SU-DHL-6 (cell line): ENCODE measurements around the gene MYBPH.

Source experiments
- H2AFZ ChIP-seq: fragments of 200-600 bp; sonication (generic); 2 replicates; pipeline ENCODE4 v1.6.1; 2014; ENCODE audit warnings: low read depth, mild to moderate bottlenecking, moderate library complexity, mixed read lengths, antibody characterized with exemption, low read length; ENCODE audit not compliant: severe bottlenecking
- H3F3A ChIP-seq: fragments of 200-600 bp; shearing (Covaris generic); 2 replicates; pipeline ENCODE4 v1.6.0; 2016; ENCODE audit warnings: antibody characterized with exemption, mild to moderate bottlenecking; ENCODE audit not compliant: insufficient read depth
- H3K27ac ChIP-seq: fragments of 200-600 bp; sonication (generic); 2 replicates; pipeline ENCODE4 v1.5.1; 2016; ENCODE audit warnings: low read depth, mild to moderate bottlenecking, low read length, moderate library complexity, mixed read lengths
- H3K27me3 ChIP-seq: fragments of 200-600 bp; sonication (generic), shearing (Covaris generic); 2 replicates; pipeline ENCODE4 v1.6.0; 2014; ENCODE audit warnings: mild to moderate bottlenecking, low read length
- H3K36me3 ChIP-seq: fragments of 200-600 bp; sonication (generic); 2 replicates; pipeline ENCODE4 v1.6.1; 2014; ENCODE audit warnings: mild to moderate bottlenecking, low read length, mixed read lengths
- H3K4me2 ChIP-seq: fragments of 300-600, 200-600 bp; shearing (Covaris generic), sonication (generic); 2 replicates; pipeline ENCODE4 v1.6.0; 2014; ENCODE audit warnings: low read length, low read depth, mild to moderate bottlenecking; ENCODE audit not compliant: poor library complexity, severe bottlenecking
- H3K4me3 ChIP-seq: fragments of 200-600 bp; sonication (generic); 2 replicates; pipeline ENCODE4 v1.5.1; 2014; ENCODE audit warnings: antibody characterized with exemption, low read length, mild to moderate bottlenecking, mixed read lengths; ENCODE audit not compliant: insufficient read depth, poor library complexity, severe bottlenecking
- H3K79me2 ChIP-seq: fragments of 200-600 bp; sonication (generic); 2 replicates; pipeline ENCODE4 v1.6.1; 2014; ENCODE audit warnings: mild to moderate bottlenecking, low read length, moderate library complexity; ENCODE audit not compliant: insufficient read depth
- H3K9ac ChIP-seq: fragments of 200-600 bp; sonication (generic); 2 replicates; pipeline ENCODE4 v1.7.0; 2014; ENCODE audit warnings: mild to moderate bottlenecking, low read length
- H3K9me2 ChIP-seq: fragments of 200-600 bp; sonication (generic); replicated peaks from 2 replicates; pipeline ENCODE4 v1.6.1; 2014; ENCODE audit warnings: low read length; ENCODE audit not compliant: insufficient read depth
- H3K9me3 ChIP-seq: fragments of 200-600 bp; sonication (generic); 2 replicates; pipeline ENCODE4 v1.6.1; 2014; ENCODE audit warnings: low read length, mixed read lengths; ENCODE audit not compliant: insufficient read depth
- H4K20me1 ChIP-seq: fragments of 200-600 bp; sonication (generic); 2 replicates; pipeline ENCODE4 v1.6.1; 2014; ENCODE audit warnings: low read depth, mild to moderate bottlenecking, antibody characterized with exemption, low read length, moderate library complexity, mixed read lengths
- EZH2phosphoT487 ChIP-seq: fragments of 200-600 bp; sonication (generic), shearing (Covaris generic); conservative IDR thresholded peaks from 2 replicates; pipeline ENCODE4 v1.6.1; 2018; ENCODE audit warnings: mild to moderate bottlenecking, antibody characterized with exemption, low read length, moderate library complexity, mixed read lengths
- TF ChIP-seq, protein P1 (sequence below): fragments of 200-600 bp; sonication (generic); IDR thresholded peaks from one replicate; pipeline ENCODE4 v1.5.1; 2017; ENCODE audit warnings: antibody characterized with exemption, mild to moderate bottlenecking, low read length, moderate library complexity; ENCODE audit not compliant: insufficient read depth, poor library complexity, severe bottlenecking

Gene MYBPH

DNA sequence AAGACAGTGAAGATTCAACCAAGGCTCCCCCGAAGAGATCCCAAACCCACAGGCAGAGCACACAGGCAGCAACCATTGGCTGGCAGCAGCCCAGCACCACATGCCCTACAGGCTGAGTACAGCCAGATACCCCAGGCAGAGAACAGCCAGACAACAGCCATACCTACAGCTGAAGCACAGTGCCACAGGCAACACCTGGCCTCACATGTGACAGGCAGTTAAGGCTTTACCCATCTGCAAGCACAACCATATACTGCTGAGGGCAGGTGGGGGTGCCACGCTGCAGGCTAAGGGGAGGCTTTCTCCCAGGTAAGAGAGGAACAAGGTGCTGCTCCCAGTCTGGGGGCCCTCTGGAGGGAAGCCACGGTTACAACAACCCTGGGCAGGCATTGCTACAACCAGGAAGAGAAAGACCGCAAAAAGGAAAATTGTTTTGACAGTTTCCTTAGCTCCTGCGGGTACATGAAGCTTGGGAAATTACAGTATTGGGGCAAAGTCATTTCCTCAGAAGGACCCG lies 41.6 kb upstream of the MYBPH start:
- Histone ChIP-seq H3K27me3 (no peaks in the 10 kb centered on the region), H4K20me1 (no peaks in the 10 kb centered on the region), H3F3A (no peaks in the 10 kb centered on the region), H2AFZ (no peak overlapping the region), H3K79me2 (no peaks in the 10 kb centered on the region), H3K9me2 (no peaks in the 10 kb centered on the region), H3K9me3 (no peaks in the 10 kb centered on the region), H3K9ac (no peak overlapping the region), H3K4me2 (no peak overlapping the region), H3K4me3 (no peak overlapping the region), H3K27ac (no peak overlapping the region), H3K36me3 (no peaks in the 10 kb centered on the region)
- TF ChIP-seq, protein P1, sequence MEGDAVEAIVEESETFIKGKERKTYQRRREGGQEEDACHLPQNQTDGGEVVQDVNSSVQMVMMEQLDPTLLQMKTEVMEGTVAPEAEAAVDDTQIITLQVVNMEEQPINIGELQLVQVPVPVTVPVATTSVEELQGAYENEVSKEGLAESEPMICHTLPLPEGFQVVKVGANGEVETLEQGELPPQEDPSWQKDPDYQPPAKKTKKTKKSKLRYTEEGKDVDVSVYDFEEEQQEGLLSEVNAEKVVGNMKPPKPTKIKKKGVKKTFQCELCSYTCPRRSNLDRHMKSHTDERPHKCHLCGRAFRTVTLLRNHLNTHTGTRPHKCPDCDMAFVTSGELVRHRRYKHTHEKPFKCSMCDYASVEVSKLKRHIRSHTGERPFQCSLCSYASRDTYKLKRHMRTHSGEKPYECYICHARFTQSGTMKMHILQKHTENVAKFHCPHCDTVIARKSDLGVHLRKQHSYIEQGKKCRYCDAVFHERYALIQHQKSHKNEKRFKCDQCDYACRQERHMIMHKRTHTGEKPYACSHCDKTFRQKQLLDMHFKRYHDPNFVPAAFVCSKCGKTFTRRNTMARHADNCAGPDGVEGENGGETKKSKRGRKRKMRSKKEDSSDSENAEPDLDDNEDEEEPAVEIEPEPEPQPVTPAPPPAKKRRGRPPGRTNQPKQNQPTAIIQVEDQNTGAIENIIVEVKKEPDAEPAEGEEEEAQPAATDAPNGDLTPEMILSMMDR: no peak
- TF ChIP-seq EZH2phosphoT487: no peak

DNA sequence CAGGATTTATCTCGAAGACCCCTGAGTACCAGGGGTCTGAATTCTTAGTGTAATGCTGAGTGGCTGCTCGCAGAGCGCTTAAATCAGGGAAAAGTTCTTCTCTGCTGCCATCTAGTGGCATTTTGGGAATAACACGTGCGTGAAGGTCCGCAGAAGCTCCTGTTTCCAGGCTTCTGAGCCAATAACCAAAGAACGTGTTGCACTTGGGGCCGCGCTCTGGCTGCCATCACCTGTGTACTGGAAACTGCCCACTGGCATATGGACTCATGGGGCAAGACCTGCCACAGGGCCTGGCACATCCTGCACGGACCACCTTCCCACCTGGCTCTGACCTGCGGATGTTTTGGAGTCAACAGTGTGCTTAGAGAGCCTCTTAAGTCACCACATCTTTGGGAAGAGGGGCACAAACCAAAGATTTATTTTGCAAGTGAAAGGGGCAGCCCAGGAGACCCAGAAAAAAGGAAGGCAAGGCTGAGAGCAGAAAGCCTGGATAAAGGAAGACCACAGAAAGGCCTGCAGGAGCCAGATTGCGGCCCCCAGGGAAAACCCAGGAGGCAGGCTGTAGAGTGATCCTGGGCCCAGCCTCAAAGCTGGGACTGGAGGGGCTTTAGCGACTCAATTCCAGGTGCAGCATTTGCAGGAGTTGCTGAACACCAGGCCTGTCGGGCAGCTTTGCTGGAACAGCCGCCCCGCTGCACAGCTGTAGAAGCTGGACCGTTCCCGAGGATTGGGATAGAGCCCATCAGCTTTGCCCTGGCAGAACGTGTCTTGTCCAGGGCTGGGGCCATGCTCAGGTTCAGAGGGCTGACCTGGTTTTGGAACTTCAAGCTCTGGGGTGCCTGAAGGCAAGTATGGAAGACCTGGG lies 40.9 kb upstream of the MYBPH start:
- H3K4me3 ChIP-seq: no peak overlapping the region
- no peak overlapping the region for H2AFZ ChIP-seq
- no peak overlapping the region for H3K4me2 ChIP-seq
- no peaks in the 10 kb centered on the region for H3K36me3 ChIP-seq
- no peaks in the 10 kb centered on the region for H3F3A ChIP-seq
- H3K9ac ChIP-seq: no peak overlapping the region
- no peaks in the 10 kb centered on the region for H3K27me3 ChIP-seq
- no peaks in the 10 kb centered on the region for H3K9me2 ChIP-seq
- TF ChIP-seq, protein P1: peak; percentile 64
- TF ChIP-seq EZH2phosphoT487: no peak
- H3K9me3 ChIP-seq: no peaks in the 10 kb centered on the region
- no peak overlapping the region for H3K27ac ChIP-seq
- H3K79me2 ChIP-seq: no peaks in the 10 kb centered on the region
- no peaks in the 10 kb centered on the region for H4K20me1 ChIP-seq

DNA sequence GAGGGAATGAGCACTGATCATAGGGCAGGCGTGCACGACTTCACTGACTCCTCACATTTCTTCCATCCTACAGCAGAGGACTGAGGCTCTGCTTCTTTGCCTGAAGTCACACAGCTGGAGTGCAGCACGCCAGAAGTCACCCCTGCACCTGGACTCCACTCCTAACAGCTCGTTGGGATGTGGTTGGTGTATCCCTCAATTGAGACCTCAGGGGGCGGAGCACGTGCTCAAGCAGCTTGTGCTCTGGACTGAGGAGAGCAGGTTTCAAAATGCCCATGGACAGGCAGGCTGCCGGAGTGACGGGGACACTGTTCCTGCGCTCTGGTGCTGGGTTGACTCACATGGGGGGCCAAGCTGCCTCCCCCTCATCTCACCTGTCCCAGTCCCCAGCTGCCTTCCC lies 39.9 kb upstream of the MYBPH start:
- H3K27ac ChIP-seq: no peak overlapping the region
- no peaks in the 10 kb centered on the region for H4K20me1 ChIP-seq
- H3K4me3 ChIP-seq: no peak overlapping the region
- no peaks in the 10 kb centered on the region for H3K9me2 ChIP-seq
- no peaks in the 10 kb centered on the region for H3K27me3 ChIP-seq
- no peaks in the 10 kb centered on the region for H3K36me3 ChIP-seq
- no peaks in the 10 kb centered on the region for H3K79me2 ChIP-seq
- H3F3A ChIP-seq: no peaks in the 10 kb centered on the region
- H3K9me3 ChIP-seq: no peaks in the 10 kb centered on the region
- H3K4me2 ChIP-seq: no peak overlapping the region
- no peak overlapping the region for H2AFZ ChIP-seq
- no peak overlapping the region for H3K9ac ChIP-seq
- TF ChIP-seq EZH2phosphoT487: no peak
- TF ChIP-seq, protein P1: no peak
